HEK293 (cell line): ENCODE results near the gene TACC2.

Source experiments
- BCL11B ChIP-seq: fragments of 450-650 bp; formaldehyde crosslinking; IDR thresholded peaks from 2 replicates; pipeline ENCODE4 v1.5.1; 2016; ENCODE audit warnings: low read depth, missing biosample characterization, missing genetic modification characterization
- GFI1B ChIP-seq: fragments of 450-650 bp; formaldehyde crosslinking; IDR thresholded peaks from 2 replicates; pipeline ENCODE4 v1.5.1; 2016; ENCODE audit warnings: missing biosample characterization, missing genetic modification characterization
- HOXC10 ChIP-seq: sonication (generic); formaldehyde crosslinking; IDR thresholded peaks from 2 replicates; pipeline ENCODE4 v1.8.1; 2023; ENCODE audit warnings: mild to moderate bottlenecking, missing genetic modification reagents
- KLF1 ChIP-seq: fragments of 450-650 bp; formaldehyde crosslinking; IDR thresholded peaks from 2 replicates; pipeline ENCODE4 v1.5.1; 2016; ENCODE audit warnings: missing biosample characterization, missing genetic modification characterization
- OSR2 ChIP-seq: fragments of 450-650 bp; formaldehyde crosslinking; IDR thresholded peaks from 2 replicates; pipeline ENCODE4 v1.5.1; 2016; ENCODE audit warnings: missing biosample characterization, missing genetic modification characterization
- PRDM1 ChIP-seq: fragments of 450-650 bp; formaldehyde crosslinking; IDR thresholded peaks from 2 replicates; pipeline ENCODE4; 2016; ENCODE audit warnings: missing biosample characterization, missing genetic modification characterization
- REPIN1 ChIP-seq: fragments of 450-650 bp; formaldehyde crosslinking; IDR thresholded peaks from 2 replicates; pipeline ENCODE4 v1.5.1; 2017; ENCODE audit warnings: missing biosample characterization, missing genetic modification characterization, low read depth
- YY1 ChIP-seq: fragments of 450-650 bp; formaldehyde crosslinking; IDR thresholded peaks from 2 replicates; pipeline ENCODE4 v1.5.1; 2018; ENCODE audit warnings: missing biosample characterization, missing genetic modification characterization
- ZEB2 ChIP-seq: fragments of 450-650 bp; formaldehyde crosslinking; IDR thresholded peaks from 2 replicates; pipeline ENCODE4 v1.5.1; 2016; ENCODE audit warnings: missing biosample characterization, missing genetic modification characterization
- ZNF10 ChIP-seq: fragments of 450-650 bp; formaldehyde crosslinking; IDR thresholded peaks from 2 replicates; pipeline ENCODE4 v1.5.1; 2017; ENCODE audit warnings: missing biosample characterization, missing genetic modification characterization
- ZNF133 ChIP-seq: fragments of 450-650 bp; formaldehyde crosslinking; IDR thresholded peaks from 2 replicates; pipeline ENCODE4 v1.5.1; 2016; ENCODE audit warnings: missing biosample characterization, missing genetic modification characterization
- ZNF155 ChIP-seq: fragments of 450-650 bp; formaldehyde crosslinking; IDR thresholded peaks from 2 replicates; pipeline ENCODE4 v1.5.1; 2016; ENCODE audit warnings: missing biosample characterization, missing genetic modification characterization
- ZNF2 ChIP-seq: fragments of 450-650 bp; formaldehyde crosslinking; IDR thresholded peaks from 2 replicates; pipeline ENCODE4 v1.5.1; 2016; ENCODE audit warnings: missing biosample characterization, missing genetic modification characterization
- ZNF239 ChIP-seq: fragments of 450-650 bp; formaldehyde crosslinking; IDR thresholded peaks from 2 replicates; pipeline ENCODE4 v1.5.1; 2016; ENCODE audit warnings: missing biosample characterization, missing genetic modification characterization
- ZNF24 ChIP-seq: fragments of 450-650 bp; formaldehyde crosslinking; IDR thresholded peaks from 2 replicates; pipeline ENCODE4 v1.5.1; 2016; ENCODE audit warnings: missing biosample characterization, missing genetic modification characterization
- ZNF324 ChIP-seq: fragments of 450-650 bp; formaldehyde crosslinking; IDR thresholded peaks from 2 replicates; pipeline ENCODE4 v1.5.1; 2016; ENCODE audit warnings: missing biosample characterization, missing genetic modification characterization
- ZNF341 ChIP-seq: fragments of 450-650 bp; formaldehyde crosslinking; IDR thresholded peaks from 2 replicates; pipeline ENCODE4; 2016; ENCODE audit warnings: low read depth, missing biosample characterization, missing genetic modification characterization
- ZNF350 ChIP-seq: fragments of 450-650 bp; formaldehyde crosslinking; IDR thresholded peaks from 2 replicates; pipeline ENCODE4 v1.5.0; 2017; ENCODE audit warnings: missing biosample characterization, mild to moderate bottlenecking, missing genetic modification characterization
- ZNF354C ChIP-seq: fragments of 450-650 bp; formaldehyde crosslinking; IDR thresholded peaks from 2 replicates; pipeline ENCODE4 v1.5.1; 2016; ENCODE audit warnings: missing biosample characterization, missing genetic modification characterization, low read depth, borderline replicate concordance
- ZNF391 ChIP-seq: fragments of 450-650 bp; formaldehyde crosslinking; IDR thresholded peaks from 2 replicates; pipeline ENCODE4 v1.5.1; 2016; ENCODE audit warnings: low read depth, missing biosample characterization, missing genetic modification characterization, borderline replicate concordance
- ZNF473 ChIP-seq: fragments of 450-650 bp; formaldehyde crosslinking; IDR thresholded peaks from 2 replicates; pipeline ENCODE4 v1.5.1; 2017; ENCODE audit warnings: missing biosample characterization, missing genetic modification characterization
- ZNF558 ChIP-seq: fragments of 450-650 bp; formaldehyde crosslinking; IDR thresholded peaks from 2 replicates; pipeline ENCODE4 v1.5.1; 2016; ENCODE audit warnings: missing biosample characterization, missing genetic modification characterization
- ZNF629 ChIP-seq: fragments of 450-650 bp; formaldehyde crosslinking; IDR thresholded peaks from 2 replicates; pipeline ENCODE4 v1.5.1; 2017; ENCODE audit warnings: missing biosample characterization, missing genetic modification characterization
- ZNF76 ChIP-seq: fragments of 450-650 bp; formaldehyde crosslinking; IDR thresholded peaks from 2 replicates; pipeline ENCODE4; 2016; ENCODE audit warnings: low read depth, missing biosample characterization, missing genetic modification characterization, borderline replicate concordance
- ZNF768 ChIP-seq: fragments of 450-650 bp; formaldehyde crosslinking; IDR thresholded peaks from 2 replicates; pipeline ENCODE4 v1.5.1; 2018; ENCODE audit warnings: missing biosample characterization, mild to moderate bottlenecking, missing genetic modification characterization
- ZNF785 ChIP-seq: fragments of 450-650 bp; formaldehyde crosslinking; IDR thresholded peaks from 2 replicates; pipeline ENCODE4 v1.5.1; 2016; ENCODE audit warnings: missing biosample characterization, missing genetic modification characterization
- ZXDB ChIP-seq: fragments of 450-650 bp; formaldehyde crosslinking; IDR thresholded peaks from 2 replicates; pipeline ENCODE4 v1.5.1; 2016; ENCODE audit warnings: missing biosample characterization, missing genetic modification characterization
- TF ChIP-seq, protein P1 (sequence below): fragments of 450-650 bp; formaldehyde crosslinking; IDR thresholded peaks from 2 replicates; pipeline ENCODE4 v1.5.0; 2017; ENCODE audit warnings: missing biosample characterization, missing genetic modification characterization, borderline replicate concordance
- TF ChIP-seq, protein P2 (sequence below): fragments of 450-650 bp; formaldehyde crosslinking; IDR thresholded peaks from 2 replicates; pipeline ENCODE4 v1.5.1; 2017; ENCODE audit warnings: missing biosample characterization, missing genetic modification characterization
- TF ChIP-seq, protein P3 (sequence below): fragments of 450-650 bp; formaldehyde crosslinking; IDR thresholded peaks from 2 replicates; pipeline ENCODE4 v1.5.1; 2016; ENCODE audit warnings: missing biosample characterization, missing genetic modification characterization, borderline replicate concordance
- TF ChIP-seq, protein P4 (sequence below): fragments of 450-650 bp; formaldehyde crosslinking; IDR thresholded peaks from 2 replicates; pipeline ENCODE4 v1.5.1; 2016; ENCODE audit warnings: missing biosample characterization, missing genetic modification characterization

The TACC2 gene

DNA sequence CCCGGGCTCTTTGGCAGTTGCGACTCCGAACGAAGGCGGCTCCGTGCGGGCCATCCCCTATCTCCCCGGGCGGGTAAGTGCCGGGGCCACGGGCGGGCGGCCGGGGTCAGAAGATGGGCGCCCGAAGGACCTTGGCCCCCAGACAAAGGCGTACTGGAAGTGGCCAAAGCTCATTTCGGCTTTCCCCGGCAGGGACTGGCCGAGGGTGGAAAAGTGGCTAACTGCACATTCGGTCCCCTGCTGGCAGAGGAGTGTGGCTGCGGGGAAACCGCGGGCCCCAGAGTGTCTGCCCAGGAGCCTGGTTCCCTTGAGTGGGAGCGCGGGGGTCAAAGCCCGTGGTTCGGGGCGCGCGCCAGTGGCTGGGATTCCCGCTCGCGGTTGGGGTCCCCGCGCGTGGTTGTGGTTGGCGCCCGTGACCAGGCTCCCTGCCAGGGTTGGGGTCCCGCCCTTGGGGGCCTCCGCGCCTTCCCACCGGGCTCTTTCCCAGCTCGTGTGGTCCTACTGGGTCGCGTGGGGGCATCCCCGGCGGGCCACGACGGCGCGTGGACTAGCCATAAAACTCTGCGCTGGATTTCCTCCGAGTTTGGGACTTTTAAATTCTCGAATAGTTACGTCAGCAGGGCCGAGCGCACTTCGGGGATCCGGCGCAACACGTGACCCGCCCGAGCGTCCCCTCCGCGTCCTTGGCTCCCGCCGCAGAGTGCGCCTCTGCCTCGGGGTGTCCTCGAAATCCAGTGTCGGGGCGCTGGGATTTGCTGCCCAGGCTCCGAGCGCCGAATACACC is 124.4 kb downstream of the TACC2 start (continued):
- TF ChIP-seq, protein P1, sequence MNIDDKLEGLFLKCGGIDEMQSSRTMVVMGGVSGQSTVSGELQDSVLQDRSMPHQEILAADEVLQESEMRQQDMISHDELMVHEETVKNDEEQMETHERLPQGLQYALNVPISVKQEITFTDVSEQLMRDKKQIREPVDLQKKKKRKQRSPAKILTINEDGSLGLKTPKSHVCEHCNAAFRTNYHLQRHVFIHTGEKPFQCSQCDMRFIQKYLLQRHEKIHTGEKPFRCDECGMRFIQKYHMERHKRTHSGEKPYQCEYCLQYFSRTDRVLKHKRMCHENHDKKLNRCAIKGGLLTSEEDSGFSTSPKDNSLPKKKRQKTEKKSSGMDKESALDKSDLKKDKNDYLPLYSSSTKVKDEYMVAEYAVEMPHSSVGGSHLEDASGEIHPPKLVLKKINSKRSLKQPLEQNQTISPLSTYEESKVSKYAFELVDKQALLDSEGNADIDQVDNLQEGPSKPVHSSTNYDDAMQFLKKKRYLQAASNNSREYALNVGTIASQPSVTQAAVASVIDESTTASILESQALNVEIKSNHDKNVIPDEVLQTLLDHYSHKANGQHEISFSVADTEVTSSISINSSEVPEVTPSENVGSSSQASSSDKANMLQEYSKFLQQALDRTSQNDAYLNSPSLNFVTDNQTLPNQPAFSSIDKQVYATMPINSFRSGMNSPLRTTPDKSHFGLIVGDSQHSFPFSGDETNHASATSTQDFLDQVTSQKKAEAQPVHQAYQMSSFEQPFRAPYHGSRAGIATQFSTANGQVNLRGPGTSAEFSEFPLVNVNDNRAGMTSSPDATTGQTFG: no peak
- TF ChIP-seq ZNF133 (tag by site-specific recombination) (no peak), ZNF24 (tag by site-specific recombination) (no peak), HOXC10 (CRISPR knock-in tag) (no peak), ZXDB (tag by site-specific recombination) (no peak), YY1 (no peak), ZNF629 (peak; percentile 66), ZNF155 (tag by site-specific recombination) (no peak), ZNF324 (tag by site-specific recombination) (no peak), REPIN1 (tag by site-specific recombination) (no peak), ZNF350 (no peak), PRDM1 (tag by site-specific recombination) (no peak), BCL11B (tag by site-specific recombination) (0 out of 2 replicates have a peak, but pooled peaks have one; percentile 16), ZNF354C (tag by site-specific recombination) (no peak), OSR2 (tag by site-specific recombination) (no peak), ZNF76 (no peak), ZNF10 (no peak), ZNF558 (tag by site-specific recombination) (no peak), ZNF768 (no peak), ZNF391 (tag by site-specific recombination) (0 out of 2 replicates have a peak, but pooled peaks have one; percentile 38), KLF1 (tag by site-specific recombination) (no peak; the same call in 1 of the 2 replicates), GFI1B (tag by site-specific recombination) (no peak), ZNF239 (tag by site-specific recombination) (no peak), ZNF473 (tag by site-specific recombination) (no peak), ZNF785 (tag by site-specific recombination) (0 out of 2 replicates have a peak, but pooled peaks have one; percentile 67), ZNF341 (tag by site-specific recombination) (peak; percentile 28), ZEB2 (tag by site-specific recombination) (no peak; the same call in 1 of the 2 replicates), ZNF2 (tag by site-specific recombination) (no peak)
- TF ChIP-seq, protein P2, sequence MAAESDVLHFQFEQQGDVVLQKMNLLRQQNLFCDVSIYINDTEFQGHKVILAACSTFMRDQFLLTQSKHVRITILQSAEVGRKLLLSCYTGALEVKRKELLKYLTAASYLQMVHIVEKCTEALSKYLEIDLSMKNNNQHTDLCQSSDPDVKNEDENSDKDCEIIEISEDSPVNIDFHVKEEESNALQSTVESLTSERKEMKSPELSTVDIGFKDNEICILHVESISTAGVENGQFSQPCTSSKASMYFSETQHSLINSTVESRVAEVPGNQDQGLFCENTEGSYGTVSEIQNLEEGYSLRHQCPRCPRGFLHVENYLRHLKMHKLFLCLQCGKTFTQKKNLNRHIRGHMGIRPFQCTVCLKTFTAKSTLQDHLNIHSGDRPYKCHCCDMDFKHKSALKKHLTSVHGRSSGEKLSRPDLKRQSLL (tag by site-specific recombination): no peak
- TF ChIP-seq, protein P3, sequence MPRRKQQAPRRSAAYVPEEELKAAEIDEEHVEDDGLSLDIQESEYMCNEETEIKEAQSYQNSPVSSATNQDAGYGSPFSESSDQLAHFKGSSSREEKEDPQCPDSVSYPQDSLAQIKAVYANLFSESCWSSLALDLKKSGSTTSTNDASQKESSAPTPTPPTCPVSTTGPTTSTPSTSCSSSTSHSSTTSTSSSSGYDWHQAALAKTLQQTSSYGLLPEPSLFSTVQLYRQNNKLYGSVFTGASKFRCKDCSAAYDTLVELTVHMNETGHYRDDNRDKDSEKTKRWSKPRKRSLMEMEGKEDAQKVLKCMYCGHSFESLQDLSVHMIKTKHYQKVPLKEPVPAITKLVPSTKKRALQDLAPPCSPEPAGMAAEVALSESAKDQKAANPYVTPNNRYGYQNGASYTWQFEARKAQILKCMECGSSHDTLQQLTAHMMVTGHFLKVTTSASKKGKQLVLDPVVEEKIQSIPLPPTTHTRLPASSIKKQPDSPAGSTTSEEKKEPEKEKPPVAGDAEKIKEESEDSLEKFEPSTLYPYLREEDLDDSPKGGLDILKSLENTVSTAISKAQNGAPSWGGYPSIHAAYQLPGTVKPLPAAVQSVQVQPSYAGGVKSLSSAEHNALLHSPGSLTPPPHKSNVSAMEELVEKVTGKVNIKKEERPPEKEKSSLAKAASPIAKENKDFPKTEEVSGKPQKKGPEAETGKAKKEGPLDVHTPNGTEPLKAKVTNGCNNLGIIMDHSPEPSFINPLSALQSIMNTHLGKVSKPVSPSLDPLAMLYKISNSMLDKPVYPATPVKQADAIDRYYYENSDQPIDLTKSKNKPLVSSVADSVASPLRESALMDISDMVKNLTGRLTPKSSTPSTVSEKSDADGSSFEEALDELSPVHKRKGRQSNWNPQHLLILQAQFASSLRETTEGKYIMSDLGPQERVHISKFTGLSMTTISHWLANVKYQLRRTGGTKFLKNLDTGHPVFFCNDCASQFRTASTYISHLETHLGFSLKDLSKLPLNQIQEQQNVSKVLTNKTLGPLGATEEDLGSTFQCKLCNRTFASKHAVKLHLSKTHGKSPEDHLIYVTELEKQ (tag by site-specific recombination): no peak
- TF ChIP-seq, protein P4, sequence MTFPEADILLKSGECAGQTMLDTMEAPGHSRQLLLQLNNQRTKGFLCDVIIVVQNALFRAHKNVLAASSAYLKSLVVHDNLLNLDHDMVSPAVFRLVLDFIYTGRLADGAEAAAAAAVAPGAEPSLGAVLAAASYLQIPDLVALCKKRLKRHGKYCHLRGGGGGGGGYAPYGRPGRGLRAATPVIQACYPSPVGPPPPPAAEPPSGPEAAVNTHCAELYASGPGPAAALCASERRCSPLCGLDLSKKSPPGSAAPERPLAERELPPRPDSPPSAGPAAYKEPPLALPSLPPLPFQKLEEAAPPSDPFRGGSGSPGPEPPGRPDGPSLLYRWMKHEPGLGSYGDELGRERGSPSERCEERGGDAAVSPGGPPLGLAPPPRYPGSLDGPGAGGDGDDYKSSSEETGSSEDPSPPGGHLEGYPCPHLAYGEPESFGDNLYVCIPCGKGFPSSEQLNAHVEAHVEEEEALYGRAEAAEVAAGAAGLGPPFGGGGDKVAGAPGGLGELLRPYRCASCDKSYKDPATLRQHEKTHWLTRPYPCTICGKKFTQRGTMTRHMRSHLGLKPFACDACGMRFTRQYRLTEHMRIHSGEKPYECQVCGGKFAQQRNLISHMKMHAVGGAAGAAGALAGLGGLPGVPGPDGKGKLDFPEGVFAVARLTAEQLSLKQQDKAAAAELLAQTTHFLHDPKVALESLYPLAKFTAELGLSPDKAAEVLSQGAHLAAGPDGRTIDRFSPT (tag by site-specific recombination): 0 out of 2 replicates have a peak, but pooled peaks have one; percentile 30
